PC-9 (cell line): Measurements from ENCODE around the gene CNTN4. TPM values are rescaled to one million over a fixed set of nuclear protein-coding genes. Genes with fewer than 3 reads are reported as not detected.

Source experiments
- BruUV-seq: library from RNA; stranded (reverse); fragments of 400-500 nt; replicated peaks from 2 replicates; lab custom pipeline; 2021; lab: Mats Ljungman, UMichigan
- CTCF ChIA-PET: fragments of 300-600 bp; sonication (Branson Sonifier 250); formaldehyde crosslinking; loops from one replicate; lab custom pipeline; 2022; ENCODE audit warnings: antibody characterized with exemption; lab: Charles Lee
- POLR2A ChIA-PET: fragments of 300-600 bp; sonication (Branson Sonifier 250); formaldehyde crosslinking; loops from one replicate; lab custom pipeline; 2022; ENCODE audit warnings: antibody characterized with exemption; ENCODE audit not compliant: unreplicated experiment; lab: Charles Lee
- DNase-seq, 2 experiments: peaks; one replicate each; pipeline versions ENCODE4 v3.0.0 to v3.0.0-alpha.2; 2015 to 2022; ENCODE audit warnings: mixed read lengths in 1 of 2
- H2AFZ ChIP-seq: fragments of 200-600 bp; sonication (generic); 2 replicates; pipeline ENCODE4 v1.8.1; 2017; ENCODE audit warnings: antibody characterized with exemption
- H3F3A ChIP-seq: fragments of 200-600 bp; sonication (generic); 2 replicates; pipeline ENCODE4 v1.8.1; 2017; ENCODE audit warnings: antibody characterized with exemption, mild to moderate bottlenecking, low read depth; ENCODE audit not compliant: insufficient read depth
- H3K27ac ChIP-seq: fragments of 200-600 bp; sonication (generic); 2 replicates; pipeline ENCODE4 v1.6.1; 2016; ENCODE audit warnings: mixed run types
- H3K27me3 ChIP-seq: fragments of 200-600 bp; sonication (generic); 2 replicates; pipeline ENCODE4 v1.6.1; 2016; ENCODE audit warnings: low read depth, mixed run types; ENCODE audit not compliant: insufficient read depth
- H3K36me3 ChIP-seq: fragments of 200-600 bp; sonication (generic); 2 replicates; pipeline ENCODE4 v1.6.1; 2016; ENCODE audit warnings: low read depth, mixed run types
- H3K4me1 ChIP-seq: fragments of 200-600 bp; sonication (generic); replicated peaks from 2 replicates; pipeline ENCODE4 v1.6.1; 2016; ENCODE audit warnings: mixed run types; ENCODE audit not compliant: insufficient read depth
- H3K4me2 ChIP-seq: fragments of 200-600 bp; sonication (generic); 2 replicates; pipeline ENCODE4 v1.6.1; 2017; ENCODE audit warnings: mixed run types
- H3K4me3 ChIP-seq: fragments of 200-600 bp; sonication (generic); 2 replicates; pipeline ENCODE4 v1.6.1; 2016; ENCODE audit warnings: mixed run types
- H3K79me2 ChIP-seq: fragments of 200-600 bp; sonication (generic); 2 replicates; pipeline ENCODE4 v1.6.1; 2017; ENCODE audit warnings: low read depth, mixed run types
- H3K9me2 ChIP-seq: fragments of 200-600 bp; sonication (generic); 2 replicates; pipeline ENCODE4 v1.8.1; 2017; ENCODE audit warnings: mild to moderate bottlenecking; ENCODE audit not compliant: insufficient read depth
- H3K9me3 ChIP-seq: fragments of 200-600 bp; sonication (generic); 2 replicates; pipeline ENCODE4 v1.8.1; 2016; ENCODE audit warnings: low read depth; ENCODE audit not compliant: insufficient read depth
- H4K20me1 ChIP-seq: fragments of 200-600 bp; sonication (generic); 2 replicates; pipeline ENCODE4 v1.8.1; 2017; ENCODE audit not compliant: insufficient read depth
- EZH2 ChIP-seq: fragments of 200-600 bp; sonication (generic); IDR thresholded peaks from 2 replicates; pipeline ENCODE4 v1.8.0; 2017; ENCODE audit warnings: antibody characterized with exemption, low read depth
- intact Hi-C: fragments of 100-400 bp; cut with micrococcal nuclease; formaldehyde crosslinking; loops from one replicate; pipeline ENCODE4 v1.10.0; 2022; ENCODE audit not compliant: unreplicated experiment
- total RNA-seq: library from RNA; stranded (reverse); gene quantifications from 2 replicates; pipeline ENCODE4 v1.2.3, GENCODE V29; 2021
- TF ChIP-seq, protein P1 (sequence below): fragments of 200-600 bp; sonication (generic); conservative IDR thresholded peaks from 2 replicates; pipeline ENCODE4 v1.6.1; 2017; ENCODE audit warnings: mixed run types, antibody characterized with exemption, mild to moderate bottlenecking, moderate library complexity

CNTN4 gene
- total RNA-seq, 1 experiment from 2014 or later = not detected

DNA sequence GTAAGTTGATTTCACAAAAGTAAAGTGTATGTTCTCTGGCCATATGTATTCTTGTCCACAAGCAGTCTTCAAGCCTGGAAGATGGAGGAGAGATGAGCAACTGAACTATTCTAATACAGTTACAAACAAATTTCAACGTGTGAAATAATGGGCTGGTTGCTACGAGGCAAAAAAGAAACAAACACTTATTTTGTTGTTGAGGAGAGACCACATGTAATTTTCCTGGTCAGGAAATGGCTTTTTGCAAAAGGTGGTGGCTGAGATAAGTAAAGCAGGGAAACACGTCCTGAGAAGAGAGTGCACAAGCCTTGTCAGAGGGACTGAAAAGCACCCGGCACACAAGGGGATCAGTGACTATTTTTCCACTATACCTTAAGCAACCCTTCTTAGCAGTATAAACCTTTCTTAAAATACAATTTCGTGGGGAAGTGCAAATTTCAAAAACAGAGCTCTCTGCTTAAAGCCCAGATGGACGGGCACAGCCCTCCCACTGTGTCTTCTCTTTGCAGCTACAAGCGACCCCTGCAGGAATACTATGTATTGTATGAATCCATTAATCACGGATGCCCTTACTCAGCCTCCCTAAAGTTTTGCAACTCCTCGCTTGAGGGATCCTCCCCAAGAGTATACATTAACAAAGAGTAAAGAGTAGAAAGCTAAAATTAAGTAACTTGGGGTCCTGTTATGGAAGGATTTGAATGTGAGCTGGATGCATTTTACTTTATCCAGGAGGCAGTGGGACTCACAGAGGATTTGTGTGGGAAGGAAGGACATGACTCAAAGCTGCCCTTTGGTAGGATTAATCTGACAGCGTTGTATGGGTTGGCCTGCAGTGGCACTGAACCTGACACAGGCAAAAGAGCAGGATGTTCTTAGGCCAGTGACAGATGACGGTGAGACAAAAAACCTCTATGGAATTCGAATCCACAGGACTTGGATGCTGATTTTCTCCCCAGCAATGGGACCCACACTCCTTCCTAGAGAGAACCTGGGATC is 757.8 kb downstream of the CNTN4 start:
- Histone ChIP-seq H3K4me2 (no peak overlapping the region), H3K27ac (no peak overlapping the region), H3K4me1 (no peaks in the 10 kb centered on the region), H3K27me3 (no peaks in the 10 kb centered on the region), H3K36me3 (no peaks in the 10 kb centered on the region), H3K79me2 (no peaks in the 10 kb centered on the region), H3F3A (no peaks in the 10 kb centered on the region), H3K9me2 (no peaks in the 10 kb centered on the region), H4K20me1 (no peaks in the 10 kb centered on the region), H3K9me3 (no peaks in the 10 kb centered on the region), H3K4me3 (no peak overlapping the region), H2AFZ (no peak overlapping the region)
- CTCF ChIA-PET = no interaction called here
- BruUV-seq = no TSS peak
- intact Hi-C loops = no loop called here
- POLR2A ChIA-PET = no interaction called here
- DNase-seq = no peak
- TF ChIP-seq, protein P1, sequence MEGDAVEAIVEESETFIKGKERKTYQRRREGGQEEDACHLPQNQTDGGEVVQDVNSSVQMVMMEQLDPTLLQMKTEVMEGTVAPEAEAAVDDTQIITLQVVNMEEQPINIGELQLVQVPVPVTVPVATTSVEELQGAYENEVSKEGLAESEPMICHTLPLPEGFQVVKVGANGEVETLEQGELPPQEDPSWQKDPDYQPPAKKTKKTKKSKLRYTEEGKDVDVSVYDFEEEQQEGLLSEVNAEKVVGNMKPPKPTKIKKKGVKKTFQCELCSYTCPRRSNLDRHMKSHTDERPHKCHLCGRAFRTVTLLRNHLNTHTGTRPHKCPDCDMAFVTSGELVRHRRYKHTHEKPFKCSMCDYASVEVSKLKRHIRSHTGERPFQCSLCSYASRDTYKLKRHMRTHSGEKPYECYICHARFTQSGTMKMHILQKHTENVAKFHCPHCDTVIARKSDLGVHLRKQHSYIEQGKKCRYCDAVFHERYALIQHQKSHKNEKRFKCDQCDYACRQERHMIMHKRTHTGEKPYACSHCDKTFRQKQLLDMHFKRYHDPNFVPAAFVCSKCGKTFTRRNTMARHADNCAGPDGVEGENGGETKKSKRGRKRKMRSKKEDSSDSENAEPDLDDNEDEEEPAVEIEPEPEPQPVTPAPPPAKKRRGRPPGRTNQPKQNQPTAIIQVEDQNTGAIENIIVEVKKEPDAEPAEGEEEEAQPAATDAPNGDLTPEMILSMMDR = no peak
- no peak for TF ChIP-seq EZH2

DNA sequence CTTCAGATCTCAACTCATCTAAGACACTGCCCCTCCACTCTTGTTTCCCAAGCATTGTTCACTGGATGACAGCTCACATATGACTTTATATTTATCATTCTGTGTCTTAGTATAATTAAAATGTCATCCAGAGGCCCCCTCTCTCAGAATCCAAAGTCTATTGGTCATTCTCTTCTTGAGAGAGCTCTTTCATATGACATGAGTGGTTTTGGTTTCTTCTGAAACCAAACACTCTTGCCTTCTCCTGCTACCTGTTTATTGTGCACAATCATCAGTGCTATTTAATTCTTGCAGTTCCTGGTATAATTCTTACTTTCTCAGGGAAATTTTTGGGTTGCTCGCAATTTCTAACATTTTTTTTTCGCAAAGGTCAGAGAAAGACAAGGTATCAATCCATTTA is 762.0 kb downstream of the CNTN4 start:
- ChIA-PET POLR2A (no interaction called here), CTCF (no interaction called here)
- H4K20me1 ChIP-seq = no peaks in the 10 kb centered on the region
- H3K9me3 ChIP-seq = no peaks in the 10 kb centered on the region
- H3K36me3 ChIP-seq = no peaks in the 10 kb centered on the region
- H3K9me2 ChIP-seq = no peaks in the 10 kb centered on the region
- no peak for TF ChIP-seq EZH2
- TF ChIP-seq, protein P1 = no peak
- no peak for DNase-seq
- no peaks in the 10 kb centered on the region for H3K4me1 ChIP-seq
- no peak overlapping the region for H3K4me2 ChIP-seq
- H3F3A ChIP-seq = no peaks in the 10 kb centered on the region
- H2AFZ ChIP-seq = no peak overlapping the region
- no peaks in the 10 kb centered on the region for H3K79me2 ChIP-seq
- no peak overlapping the region for H3K27ac ChIP-seq
- no TSS peak for BruUV-seq
- no peaks in the 10 kb centered on the region for H3K27me3 ChIP-seq
- no peak overlapping the region for H3K4me3 ChIP-seq
- intact Hi-C loops = no loop called here

DNA sequence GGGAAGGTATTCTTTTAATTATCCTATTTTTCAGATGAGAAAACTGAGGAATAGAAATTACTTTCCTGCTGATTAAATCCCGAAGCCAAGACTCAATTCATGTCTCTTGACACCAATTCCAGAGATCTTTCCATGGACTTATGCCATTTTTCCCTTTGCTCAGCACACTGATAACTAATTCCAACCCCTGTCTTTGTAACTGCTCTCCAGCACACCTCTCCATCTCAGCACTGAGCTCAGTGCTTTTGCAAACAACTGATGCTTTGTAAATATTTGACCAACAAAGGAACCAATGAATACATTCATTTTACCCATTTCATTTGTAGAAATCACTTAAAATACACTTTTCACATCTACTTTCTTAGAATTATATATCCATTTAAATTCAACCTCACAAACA is 762.5 kb downstream of the CNTN4 start:
- intact Hi-C loops = no loop called here
- POLR2A ChIA-PET = no interaction called here

More for the DNA sequence above, 762.5 kb downstream of the CNTN4 start:
- H3K4me1 ChIP-seq = no peaks in the 10 kb centered on the region
- H3K4me3 ChIP-seq = no peak overlapping the region
- TF ChIP-seq, protein P1 = no peak
- no peak for TF ChIP-seq EZH2
- H4K20me1 ChIP-seq = no peaks in the 10 kb centered on the region
- H3K9me2 ChIP-seq = no peaks in the 10 kb centered on the region
- no TSS peak for BruUV-seq
- no peak for DNase-seq
- H3K36me3 ChIP-seq = no peaks in the 10 kb centered on the region
- no peaks in the 10 kb centered on the region for H3F3A ChIP-seq
- no peaks in the 10 kb centered on the region for H3K27me3 ChIP-seq
- no peak overlapping the region for H3K27ac ChIP-seq
- no peak overlapping the region for H2AFZ ChIP-seq
- CTCF ChIA-PET = no interaction called here
- H3K79me2 ChIP-seq = no peaks in the 10 kb centered on the region
- H3K9me3 ChIP-seq = no peaks in the 10 kb centered on the region
- H3K4me2 ChIP-seq = no peak overlapping the region
